HG03095 (cell line): ENCODE results near the gene TRAPPC4.
A peak's percentile ranks its signal among the peaks of the same experiment; 100 is the strongest.

Experiments
- ATAC-seq: cut with Tn5 transposase; IDR thresholded peaks from one replicate; pipeline ENCODE4 v1.9.1; 2021; ENCODE audit warnings: moderate library complexity; ENCODE audit not compliant: unreplicated experiment

Gene TRAPPC4

GRCh38 chr11:119061256-119061655 is 42.7 kb downstream of the TRAPPC4 start:
- ATAC-seq, result no peak

GRCh38 chr11:119062779-119063178 is 44.2 kb downstream of the TRAPPC4 start:
- no peak for ATAC-seq

- no peak for ATAC-seq
Observed at GRCh38 chr11:119065369-119065768, 46.8 kb downstream of the TRAPPC4 start.

GRCh38 chr11:119067371-119068222 is 49.0 kb downstream of the TRAPPC4 start, which contains the start of gene VPS11:
Gene VPS11 (plus strand): TSS chr11:119067818. CDS start chr11:119067824, 6 bp downstream.
- ATAC-seq, result peak; percentile 88
